ENCODE data around the gene STK26.
"Not testable (repeated sequence)": the region's sequence is repeated elsewhere in the genome, so short reads cannot be mapped to it uniquely, and the experiment has no call there.

The STK26 gene

DNA sequence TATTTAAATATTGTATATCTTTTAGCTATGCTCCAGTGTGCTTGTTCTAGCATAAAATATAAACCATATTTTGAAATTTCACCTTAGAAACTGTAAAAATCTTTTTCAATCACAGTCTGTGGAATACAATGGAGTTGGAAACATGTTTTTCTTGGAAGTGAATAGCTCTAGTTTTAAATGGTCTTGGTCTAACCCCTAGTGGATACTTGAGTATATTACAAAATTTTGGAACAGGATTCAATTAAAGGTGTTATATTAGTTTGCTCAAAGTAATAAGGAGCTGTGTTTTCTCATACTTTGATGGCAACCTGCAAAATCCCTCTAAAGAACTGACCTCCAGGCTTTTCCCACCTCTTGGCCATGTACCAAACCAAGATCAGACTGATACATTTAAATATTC lies 48.2 kb downstream of the STK26 start:
- Histone ChIP-seq H3K9ac (ENCODE audit: low read depth, low read length) (no peak overlapping the region), H3K4me1 (ENCODE audit: insufficient read depth, low read length) (no peaks in the 10 kb centered on the region), H3K36me3 (ENCODE audit: insufficient read depth, low read depth, low read length) (peaks cover 60% of the 10 kb centered on the region), H3K9me3 (ENCODE audit: insufficient read depth, low read depth, low read length) (no peaks in the 10 kb centered on the region), H3K4me3 (ENCODE audit: low read length) (no peak overlapping the region), H3K27ac (ENCODE audit: low read length) (no peak overlapping the region), H3K27me3 (ENCODE audit: insufficient read depth, low read length) (no peaks in the 10 kb centered on the region)

DNA sequence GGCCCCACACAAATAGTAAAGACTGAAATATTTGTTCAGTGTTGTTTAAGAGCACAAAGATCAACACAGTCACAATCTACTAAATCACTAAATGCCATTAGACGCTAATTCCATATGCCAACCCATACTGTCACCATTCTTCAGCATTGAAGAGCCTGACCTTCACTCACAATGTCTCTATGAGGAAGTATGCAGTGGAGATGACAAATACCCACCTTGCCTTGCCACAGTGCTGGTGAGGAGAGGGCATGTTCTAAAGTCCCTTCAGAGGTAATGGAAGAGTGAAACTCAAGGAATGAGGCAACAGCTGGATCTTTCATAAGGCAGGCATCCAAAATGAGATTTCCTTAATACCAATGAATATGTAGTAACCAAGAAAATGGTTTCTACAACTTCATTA lies 54.3 kb downstream of the STK26 start:
- Histone ChIP-seq H3K4me3 (ENCODE audit: low read length) (no peak overlapping the region), H3K4me1 (ENCODE audit: insufficient read depth, low read length) (no peaks in the 10 kb centered on the region), H3K27me3 (ENCODE audit: insufficient read depth, low read length) (no peaks in the 10 kb centered on the region)

DNA sequence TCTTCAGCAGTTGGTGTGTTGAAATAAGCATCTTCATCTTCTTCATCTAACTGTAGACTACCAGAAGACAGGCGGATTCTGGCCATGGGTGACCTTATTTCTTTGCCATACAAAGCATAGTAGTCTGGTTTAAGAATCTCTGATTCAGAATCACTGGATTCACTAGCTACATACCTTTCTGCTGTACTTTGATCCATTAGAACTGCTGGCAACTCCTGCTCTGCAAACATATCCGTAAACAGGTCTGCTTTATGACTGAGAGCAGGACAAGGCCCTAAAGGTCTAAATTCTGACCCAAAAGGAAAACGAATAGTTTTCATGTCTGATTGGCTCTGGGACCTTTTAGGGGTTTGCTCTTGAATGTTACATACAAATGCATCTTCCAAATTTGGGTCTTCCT lies 54.8 kb downstream of the STK26 start:
- Histone ChIP-seq H3K9ac (ENCODE audit: low read depth, low read length) (no peak overlapping the region), H3K36me3 (ENCODE audit: insufficient read depth, low read depth, low read length) (peaks cover 24% of the 10 kb centered on the region), H3K27me3 (ENCODE audit: insufficient read depth, low read length) (no peaks in the 10 kb centered on the region), H3K9me3 (ENCODE audit: insufficient read depth, low read depth, low read length) (no peaks in the 10 kb centered on the region), H3K27ac (ENCODE audit: low read length) (no peak overlapping the region), H3K4me3 (ENCODE audit: low read length) (no peak overlapping the region), H3K4me1 (ENCODE audit: insufficient read depth, low read length) (no peaks in the 10 kb centered on the region)

More for the DNA sequence above, 54.3 kb downstream of the STK26 start:
- Histone ChIP-seq H3K36me3 (ENCODE audit: insufficient read depth, low read depth, low read length) (peaks cover 29% of the 10 kb centered on the region), H3K27ac (ENCODE audit: low read length) (no peak overlapping the region), H3K9me3 (ENCODE audit: insufficient read depth, low read depth, low read length) (no peaks in the 10 kb centered on the region), H3K9ac (ENCODE audit: low read depth, low read length) (no peak overlapping the region)

DNA sequence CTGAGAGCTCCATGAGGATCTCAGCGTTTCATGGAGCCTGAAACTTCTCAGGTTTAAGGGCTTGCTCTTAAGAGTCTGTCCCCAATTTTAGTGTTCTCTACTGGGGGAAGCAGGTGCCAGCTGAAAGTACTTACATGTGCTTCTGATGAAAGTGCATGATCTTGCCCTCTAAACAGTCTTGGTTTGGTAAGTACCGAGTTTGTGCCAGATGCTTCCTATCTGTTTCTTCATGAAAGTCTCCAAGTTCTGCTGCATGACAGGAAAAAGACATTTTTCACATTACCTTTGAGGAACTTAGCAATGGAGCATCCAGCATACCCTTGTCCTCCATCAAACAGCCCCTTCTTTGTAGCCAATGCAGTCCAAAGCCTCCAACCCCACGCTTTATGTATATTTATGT lies 62.7 kb downstream of the STK26 start:
- H3K27me3 ChIP-seq (ENCODE audit: insufficient read depth, low read length) = no peaks in the 10 kb centered on the region
- no peaks in the 10 kb centered on the region for H3K36me3 ChIP-seq (ENCODE audit: insufficient read depth, low read depth, low read length)
- no peak overlapping the region for H3K4me3 ChIP-seq (ENCODE audit: low read length)
- no peaks in the 10 kb centered on the region for H3K9me3 ChIP-seq (ENCODE audit: insufficient read depth, low read depth, low read length)
- no peaks in the 10 kb centered on the region for H3K4me1 ChIP-seq (ENCODE audit: insufficient read depth, low read length)
- H3K9ac ChIP-seq (ENCODE audit: low read depth, low read length) = no peak overlapping the region
- no peak overlapping the region for H3K27ac ChIP-seq (ENCODE audit: low read length)

DNA sequence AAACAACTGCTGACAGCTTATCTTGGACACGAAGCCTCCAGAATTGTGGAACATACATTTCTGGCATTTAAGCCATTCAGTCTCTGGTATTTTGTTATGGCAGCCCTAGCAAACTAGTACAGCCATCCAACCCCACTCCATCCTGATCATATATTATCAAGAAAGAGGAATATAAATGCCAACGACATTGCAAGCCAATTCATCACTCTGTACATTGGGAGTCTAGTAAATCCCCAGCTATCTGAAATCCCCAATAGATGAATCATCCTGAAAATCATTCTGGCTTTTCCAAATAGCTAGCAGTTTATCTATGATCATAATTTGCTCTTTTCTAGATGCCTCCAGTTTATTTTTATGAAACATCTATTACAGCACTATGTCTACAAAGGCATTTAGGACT lies 63.6 kb downstream of the STK26 start:
- H3K9ac ChIP-seq (ENCODE audit: low read depth, low read length) = no peak overlapping the region
- no peak overlapping the region for H3K27ac ChIP-seq (ENCODE audit: low read length)
- H3K36me3 ChIP-seq (ENCODE audit: insufficient read depth, low read depth, low read length) = no peaks in the 10 kb centered on the region
- H3K4me1 ChIP-seq (ENCODE audit: insufficient read depth, low read length) = no peaks in the 10 kb centered on the region
- no peak overlapping the region for H3K4me3 ChIP-seq (ENCODE audit: low read length)
- no peaks in the 10 kb centered on the region for H3K9me3 ChIP-seq (ENCODE audit: insufficient read depth, low read depth, low read length)
- no peaks in the 10 kb centered on the region for H3K27me3 ChIP-seq (ENCODE audit: insufficient read depth, low read length)

DNA sequence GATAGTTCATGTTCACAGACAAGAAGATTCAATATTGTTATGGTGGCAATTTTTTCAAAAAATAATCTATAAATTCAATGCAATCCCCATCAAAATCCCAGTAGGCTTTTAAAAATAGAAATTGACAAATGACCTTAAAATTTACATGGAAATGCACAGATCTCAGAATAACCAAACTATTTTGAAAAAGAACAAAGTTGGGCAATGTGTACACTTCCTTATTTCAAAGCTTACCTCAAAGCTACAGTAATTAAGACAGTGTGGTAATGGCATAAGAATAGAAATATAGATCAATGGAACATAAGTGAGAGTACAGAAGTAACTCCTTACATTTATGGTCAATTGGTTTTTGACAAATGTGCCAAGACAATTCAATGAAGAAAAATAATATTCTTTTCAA lies 65.8 kb downstream of the STK26 start:
- H3K4me3 ChIP-seq (ENCODE audit: low read length) = no peak overlapping the region
- no peaks in the 10 kb centered on the region for H3K4me1 ChIP-seq (ENCODE audit: insufficient read depth, low read length)
- H3K27me3 ChIP-seq (ENCODE audit: insufficient read depth, low read length) = no peaks in the 10 kb centered on the region
- H3K9ac ChIP-seq (ENCODE audit: low read depth, low read length) = no peak overlapping the region
- H3K36me3 ChIP-seq (ENCODE audit: insufficient read depth, low read depth, low read length) = no peaks in the 10 kb centered on the region
- H3K9me3 ChIP-seq (ENCODE audit: insufficient read depth, low read depth, low read length) = no peaks in the 10 kb centered on the region
- H3K27ac ChIP-seq (ENCODE audit: low read length) = no peak overlapping the region

DNA sequence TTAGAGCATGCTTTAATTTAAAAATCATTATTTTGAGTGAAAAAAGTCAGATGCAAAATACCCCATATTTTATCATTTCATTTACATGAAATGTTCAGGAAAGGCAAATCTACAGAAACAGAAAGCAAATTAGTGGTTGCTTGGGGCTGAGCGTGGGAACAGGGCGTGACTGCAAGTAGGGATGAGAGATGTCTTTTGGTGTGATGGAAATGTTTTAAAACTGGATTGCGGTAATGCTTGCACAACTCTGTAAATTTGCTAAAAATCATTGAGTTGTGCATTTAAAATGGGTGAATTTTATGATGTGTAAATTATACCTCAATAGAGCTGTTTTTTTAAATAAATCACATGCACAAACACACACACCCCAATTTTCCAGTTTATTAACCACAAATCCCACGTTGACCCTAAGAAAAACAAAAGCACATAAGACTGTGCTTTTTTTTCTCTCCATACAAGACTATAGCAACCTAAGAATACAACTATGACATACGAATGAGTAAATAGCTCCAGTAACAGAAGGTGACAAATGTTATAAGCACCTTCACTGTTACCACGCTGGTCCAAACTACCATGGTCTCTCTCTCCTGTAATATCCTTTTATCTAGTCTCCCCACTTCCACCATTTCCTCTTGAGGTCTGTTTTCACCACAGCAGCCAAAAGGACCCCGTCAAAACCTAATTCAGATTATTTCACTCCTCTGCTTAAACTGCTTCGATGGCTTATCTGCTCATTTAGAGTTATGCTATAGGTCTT lies 67.5 kb downstream of the STK26 start:
- Histone ChIP-seq H3K36me3 (ENCODE audit: insufficient read depth, low read depth, low read length) (no peaks in the 10 kb centered on the region), H3K4me3 (ENCODE audit: low read length) (no peak overlapping the region), H3K9me3 (ENCODE audit: insufficient read depth, low read depth, low read length) (no peaks in the 10 kb centered on the region)

DNA sequence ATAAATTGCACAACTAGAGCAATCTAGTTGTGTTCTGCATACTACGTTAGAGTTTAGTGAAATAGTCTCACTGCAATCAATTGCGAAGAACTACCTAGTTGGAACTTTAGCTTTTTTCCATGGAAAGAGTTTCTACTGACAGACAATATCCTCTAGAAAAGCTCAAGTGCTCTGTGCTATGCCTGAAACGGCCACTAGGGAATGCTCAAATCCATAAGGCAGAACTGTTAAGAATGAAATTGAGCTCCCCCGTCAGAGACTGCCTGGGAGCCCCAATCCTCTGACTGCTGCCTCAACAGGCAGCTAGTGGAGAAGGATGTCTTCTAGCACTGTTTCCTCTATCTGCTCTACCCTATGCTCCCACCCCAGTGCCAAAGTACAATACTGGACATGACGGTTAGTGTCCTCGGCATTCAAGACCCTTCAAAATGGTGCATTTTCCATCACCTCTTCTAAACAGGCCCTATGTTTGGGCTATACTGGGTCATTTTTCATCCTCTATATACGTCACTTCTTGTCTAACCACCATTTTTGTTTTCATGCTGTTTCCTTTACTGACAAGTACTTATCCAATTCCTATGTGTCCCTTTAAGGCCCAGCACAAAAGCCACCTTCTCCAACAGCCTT lies 69.5 kb downstream of the STK26 start:
- H3K27ac ChIP-seq (ENCODE audit: low read length) = no peak overlapping the region
- H3K27me3 ChIP-seq (ENCODE audit: insufficient read depth, low read length) = no peaks in the 10 kb centered on the region
- H3K9ac ChIP-seq (ENCODE audit: low read depth, low read length) = no peak overlapping the region
- no peak overlapping the region for H3K4me3 ChIP-seq (ENCODE audit: low read length)
- H3K36me3 ChIP-seq (ENCODE audit: insufficient read depth, low read depth, low read length) = no peaks in the 10 kb centered on the region
- H3K9me3 ChIP-seq (ENCODE audit: insufficient read depth, low read depth, low read length) = no peaks in the 10 kb centered on the region
- H3K4me1 ChIP-seq (ENCODE audit: insufficient read depth, low read length) = no peaks in the 10 kb centered on the region

More for the DNA sequence above, 67.5 kb downstream of the STK26 start:
- H3K27me3 ChIP-seq (ENCODE audit: insufficient read depth, low read length) = no peaks in the 10 kb centered on the region
- H3K4me1 ChIP-seq (ENCODE audit: insufficient read depth, low read length) = no peaks in the 10 kb centered on the region
- H3K9ac ChIP-seq (ENCODE audit: low read depth, low read length) = no peak overlapping the region
- no peak overlapping the region for H3K27ac ChIP-seq (ENCODE audit: low read length)

DNA sequence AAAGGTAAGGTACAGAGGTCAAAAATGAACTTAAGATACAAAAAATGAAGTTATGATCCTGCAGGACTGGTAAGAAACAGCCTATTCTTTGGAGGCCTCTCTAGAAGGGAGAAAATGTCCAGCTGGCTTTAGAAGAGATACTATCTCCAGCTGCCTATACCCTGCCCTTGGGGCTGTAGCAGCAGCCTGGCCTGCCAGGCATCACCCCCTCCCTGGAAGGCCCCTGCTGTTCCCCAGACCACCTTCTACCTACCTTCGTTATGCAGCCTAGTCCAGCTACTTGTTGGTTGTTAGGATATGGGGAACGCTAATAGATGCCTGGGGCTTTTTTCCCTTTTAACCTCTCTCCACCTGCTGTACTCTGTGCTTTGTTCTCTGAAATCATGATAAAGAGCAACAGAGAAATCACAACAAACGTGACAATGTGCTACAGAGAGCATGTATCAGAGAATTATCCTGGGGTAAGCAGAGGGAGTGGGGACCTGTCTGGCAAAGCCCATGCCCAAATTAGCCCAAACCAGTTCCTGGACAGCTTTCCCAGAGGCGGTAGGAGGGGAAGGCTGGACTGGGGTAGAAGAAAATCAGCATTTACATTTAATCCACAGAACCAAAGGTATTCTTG lies 70.2 kb downstream of the STK26 start:
- Histone ChIP-seq H3K4me3 (ENCODE audit: low read length) (no peak overlapping the region), H3K9me3 (ENCODE audit: insufficient read depth, low read depth, low read length) (no peaks in the 10 kb centered on the region), H3K27me3 (ENCODE audit: insufficient read depth, low read length) (no peaks in the 10 kb centered on the region), H3K36me3 (ENCODE audit: insufficient read depth, low read depth, low read length) (no peaks in the 10 kb centered on the region), H3K4me1 (ENCODE audit: insufficient read depth, low read length) (no peaks in the 10 kb centered on the region), H3K27ac (ENCODE audit: low read length) (no peak overlapping the region), H3K9ac (ENCODE audit: low read depth, low read length) (no peak overlapping the region)

DNA sequence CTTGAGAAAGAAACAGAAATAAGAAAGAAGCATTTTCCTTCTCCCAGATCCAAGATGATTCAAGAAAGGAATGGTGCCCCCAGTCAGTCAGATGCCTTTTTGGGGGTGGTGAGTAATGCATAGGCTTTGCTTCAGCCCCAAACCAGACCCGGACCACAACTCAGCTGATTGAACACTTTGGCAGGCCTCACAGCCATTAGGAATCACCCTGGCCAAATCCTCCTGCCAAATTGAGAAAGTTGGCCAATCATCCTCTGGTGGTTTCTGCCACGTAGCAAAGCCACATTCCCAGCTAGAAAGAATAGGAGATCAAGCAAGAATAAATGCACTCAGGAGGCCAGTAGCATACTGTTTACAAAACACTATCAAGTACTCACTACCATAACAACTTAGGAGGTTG lies 71.1 kb downstream of the STK26 start:
- no peaks in the 10 kb centered on the region for H3K27me3 ChIP-seq (ENCODE audit: insufficient read depth, low read length)
- no peaks in the 10 kb centered on the region for H3K4me1 ChIP-seq (ENCODE audit: insufficient read depth, low read length)
- no peaks in the 10 kb centered on the region for H3K9me3 ChIP-seq (ENCODE audit: insufficient read depth, low read depth, low read length)
- no peak overlapping the region for H3K4me3 ChIP-seq (ENCODE audit: low read length)
- H3K27ac ChIP-seq (ENCODE audit: low read length) = no peak overlapping the region
- H3K9ac ChIP-seq (ENCODE audit: low read depth, low read length) = no peak overlapping the region
- no peaks in the 10 kb centered on the region for H3K36me3 ChIP-seq (ENCODE audit: insufficient read depth, low read depth, low read length)

DNA sequence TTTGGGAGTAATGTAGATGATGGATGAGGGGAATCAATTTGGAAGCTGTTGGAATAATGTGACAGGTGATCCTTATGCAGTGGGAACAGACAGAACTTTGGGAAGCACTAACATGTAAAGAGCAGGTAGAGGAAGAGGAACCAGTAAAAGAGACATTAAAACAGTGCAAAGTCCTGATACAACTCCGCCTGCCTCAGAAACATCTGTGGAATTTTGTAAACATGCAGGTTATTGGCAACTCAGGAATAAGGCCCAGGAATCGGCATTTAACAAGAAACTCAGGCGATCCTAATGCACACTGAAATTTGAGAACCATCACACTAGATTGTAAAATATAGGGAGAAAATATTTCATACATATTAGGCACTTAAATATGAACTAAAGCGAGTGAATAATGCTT lies 75.6 kb downstream of the STK26 start:
- not testable (repeated sequence) for H3K9ac ChIP-seq (ENCODE audit: low read depth, low read length); H3K27ac ChIP-seq (ENCODE audit: low read length); H3K36me3 ChIP-seq (ENCODE audit: insufficient read depth, low read depth, low read length); H3K4me1 ChIP-seq (ENCODE audit: insufficient read depth, low read length); H3K4me3 ChIP-seq (ENCODE audit: low read length); H3K9me3 ChIP-seq (ENCODE audit: insufficient read depth, low read depth, low read length); H3K27me3 ChIP-seq (ENCODE audit: insufficient read depth, low read length)

DNA sequence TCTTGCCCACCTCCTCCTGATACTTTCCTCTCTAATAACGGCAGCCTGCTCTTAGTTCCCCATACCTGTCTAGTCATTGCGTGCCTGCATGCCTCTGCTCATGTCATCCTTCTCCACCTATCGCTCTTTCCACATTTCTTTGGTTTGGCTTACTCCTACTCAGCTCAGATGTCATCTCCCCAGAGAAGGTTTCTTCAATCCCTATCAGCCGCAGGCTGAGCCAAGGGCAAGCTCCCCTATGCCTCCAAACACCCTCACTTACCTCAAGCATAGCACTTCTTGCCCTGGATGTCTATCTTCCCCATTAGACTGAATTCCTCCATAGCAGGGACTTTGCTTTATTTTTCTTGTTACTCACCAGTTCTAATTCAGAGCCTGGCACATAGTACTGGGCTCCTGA lies 78.1 kb downstream of the STK26 start:
- H3K9ac ChIP-seq (ENCODE audit: low read depth, low read length) = no peak overlapping the region
- no peak overlapping the region for H3K4me3 ChIP-seq (ENCODE audit: low read length)
- no peaks in the 10 kb centered on the region for H3K36me3 ChIP-seq (ENCODE audit: insufficient read depth, low read depth, low read length)
- H3K27ac ChIP-seq (ENCODE audit: low read length) = no peak overlapping the region
- no peaks in the 10 kb centered on the region for H3K27me3 ChIP-seq (ENCODE audit: insufficient read depth, low read length)
- no peaks in the 10 kb centered on the region for H3K4me1 ChIP-seq (ENCODE audit: insufficient read depth, low read length)
- no peaks in the 10 kb centered on the region for H3K9me3 ChIP-seq (ENCODE audit: insufficient read depth, low read depth, low read length)

Measured in iPS-20b (cell line).